Retinal pigment epithelial cell (primary cell): ENCODE results near the gene PABPN1L.
A peak's percentile ranks its signal among the peaks of the same experiment; 100 is the strongest.

ENCODE experiments used
- DNase-seq: peaks from one replicate; pipeline ENCODE4 v3.0.0-alpha.2; 2010; ENCODE audit warnings: low read depth
- H3K4me3 ChIP-seq: 2 replicates; pipeline ENCODE4 v1.5.1; 2011; ENCODE audit warnings: mild to moderate bottlenecking, low read length, control low read depth, moderate library complexity
- TF ChIP-seq, protein P1 (sequence below): conservative IDR thresholded peaks from 2 replicates; pipeline ENCODE4 v1.5.1; 2011; ENCODE audit warnings: low read depth, low read length, control low read depth, inconsistent platforms

PABPN1L gene

DNA sequence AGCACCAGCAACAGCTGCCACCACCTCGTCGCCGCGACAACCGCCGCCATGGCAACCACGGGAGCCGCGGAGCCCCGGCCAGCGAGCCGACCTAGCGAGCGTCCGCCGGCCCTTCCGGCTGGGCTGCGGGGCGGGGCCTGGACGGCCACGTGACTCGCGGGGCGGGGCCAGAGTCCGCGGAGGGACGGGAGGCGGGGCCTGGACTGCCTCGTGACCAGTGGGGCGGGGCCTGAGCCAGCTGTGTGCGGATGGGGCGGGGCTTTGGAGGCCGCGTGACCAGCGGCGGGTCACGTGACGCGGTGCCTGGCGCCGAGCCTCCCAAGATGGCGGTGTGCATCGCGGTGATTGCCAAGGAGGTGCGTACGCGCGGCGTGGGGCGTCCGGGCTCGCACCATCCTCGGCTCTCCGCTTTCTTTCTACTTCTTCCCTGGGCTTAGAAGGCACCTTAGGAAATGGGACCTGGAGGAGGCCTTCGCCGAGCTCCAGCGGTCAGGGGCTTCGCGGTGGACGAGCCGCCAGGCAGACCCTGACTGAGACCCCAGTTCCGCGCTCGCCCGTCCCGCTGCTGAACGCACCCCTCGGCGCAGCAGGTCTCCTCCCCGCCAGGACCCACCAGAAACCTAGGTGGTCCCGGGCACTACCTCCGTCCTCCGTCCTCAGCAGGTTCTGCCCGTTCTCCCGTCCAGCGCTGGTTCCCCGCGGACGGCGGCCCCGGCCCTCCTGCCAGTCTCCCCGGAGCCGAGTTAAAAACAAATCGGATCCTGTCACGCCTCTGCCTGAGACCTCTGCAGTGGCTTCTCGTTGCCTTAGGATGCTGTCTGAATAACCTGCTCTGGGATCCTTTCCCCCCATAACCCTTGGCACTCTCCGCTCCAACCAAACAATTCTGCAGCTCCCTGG, 9.4 kb downstream of the PABPN1L start, which contains the start of the genes GALNS and TRAPPC2L:
GALNS (minus strand) TSS at position 120 of the 900 bp plus-strand sequence; CDS start at position 50, 70 bp downstream.
TRAPPC2L (plus strand) TSS at position 300 of the 900 bp plus-strand sequence; CDS start at position 324, 24 bp downstream.
- TF ChIP-seq, protein P1, sequence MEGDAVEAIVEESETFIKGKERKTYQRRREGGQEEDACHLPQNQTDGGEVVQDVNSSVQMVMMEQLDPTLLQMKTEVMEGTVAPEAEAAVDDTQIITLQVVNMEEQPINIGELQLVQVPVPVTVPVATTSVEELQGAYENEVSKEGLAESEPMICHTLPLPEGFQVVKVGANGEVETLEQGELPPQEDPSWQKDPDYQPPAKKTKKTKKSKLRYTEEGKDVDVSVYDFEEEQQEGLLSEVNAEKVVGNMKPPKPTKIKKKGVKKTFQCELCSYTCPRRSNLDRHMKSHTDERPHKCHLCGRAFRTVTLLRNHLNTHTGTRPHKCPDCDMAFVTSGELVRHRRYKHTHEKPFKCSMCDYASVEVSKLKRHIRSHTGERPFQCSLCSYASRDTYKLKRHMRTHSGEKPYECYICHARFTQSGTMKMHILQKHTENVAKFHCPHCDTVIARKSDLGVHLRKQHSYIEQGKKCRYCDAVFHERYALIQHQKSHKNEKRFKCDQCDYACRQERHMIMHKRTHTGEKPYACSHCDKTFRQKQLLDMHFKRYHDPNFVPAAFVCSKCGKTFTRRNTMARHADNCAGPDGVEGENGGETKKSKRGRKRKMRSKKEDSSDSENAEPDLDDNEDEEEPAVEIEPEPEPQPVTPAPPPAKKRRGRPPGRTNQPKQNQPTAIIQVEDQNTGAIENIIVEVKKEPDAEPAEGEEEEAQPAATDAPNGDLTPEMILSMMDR = no peak
- peak within 1 kb of the TSS; percentile 99 for H3K4me3 ChIP-seq
- peak; percentile 65 for DNase-seq

DNA sequence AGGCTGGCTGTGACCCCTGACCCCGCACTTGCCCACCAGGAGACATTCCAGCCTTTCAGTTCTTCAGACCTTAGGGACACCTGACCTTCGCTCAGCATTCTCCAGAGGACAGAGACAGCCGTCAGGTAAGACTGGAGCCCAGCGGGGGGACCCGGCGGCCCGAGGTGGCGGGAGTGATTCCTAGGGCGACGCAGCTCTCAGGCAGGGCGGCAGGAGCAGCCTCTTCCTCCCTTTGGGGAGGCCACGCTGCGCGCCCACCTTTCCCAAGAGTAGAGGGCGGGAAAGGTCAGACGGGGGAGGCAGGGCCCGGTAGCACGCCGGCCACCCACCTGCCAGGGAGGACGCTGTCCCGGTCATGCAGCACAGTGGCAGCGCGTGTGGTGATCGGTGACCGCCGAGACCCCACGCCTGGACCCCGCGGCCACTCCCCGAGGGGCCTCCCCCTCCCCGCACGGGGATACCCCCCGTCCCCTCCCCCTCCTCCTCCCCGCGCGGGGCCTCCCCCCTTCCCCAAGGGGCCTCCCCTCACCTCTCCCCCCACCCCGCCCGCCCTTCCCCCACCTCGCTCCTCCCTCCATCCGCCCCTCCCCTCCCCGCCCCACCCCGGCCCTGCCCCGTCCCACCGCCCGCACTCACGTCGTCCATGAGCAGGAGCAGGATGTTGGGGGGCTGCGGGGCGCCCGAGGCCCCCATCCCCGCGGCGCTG, 10.2 kb downstream of the PABPN1L start:
- H3K4me3 ChIP-seq = peak overlapping the region; percentile 62
- no peak for DNase-seq
- TF ChIP-seq, protein P1 = no peak

DNA sequence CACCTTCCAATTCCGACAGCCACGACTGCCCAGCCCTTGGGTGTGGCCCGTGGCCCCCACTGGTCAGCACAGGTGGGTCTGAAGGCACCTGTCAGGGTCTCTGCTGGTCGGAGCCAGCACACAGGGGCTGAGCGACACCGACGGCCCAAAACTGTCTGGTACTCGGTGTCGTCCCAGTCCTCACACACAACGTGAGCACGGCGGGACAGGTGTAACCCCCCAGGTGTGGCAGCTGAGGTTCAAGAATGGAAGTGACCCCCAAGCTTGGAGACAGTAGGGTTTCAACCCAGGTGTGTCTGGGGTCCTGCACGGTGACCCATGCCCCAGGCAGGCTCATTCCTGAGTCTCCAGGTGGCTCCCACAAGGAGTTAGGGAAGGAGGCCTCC, 10.7 kb downstream of the PABPN1L start:
- TF ChIP-seq, protein P1 = no peak
- H3K4me3 ChIP-seq = peak overlapping the region; percentile 62
- DNase-seq = no peak

DNA sequence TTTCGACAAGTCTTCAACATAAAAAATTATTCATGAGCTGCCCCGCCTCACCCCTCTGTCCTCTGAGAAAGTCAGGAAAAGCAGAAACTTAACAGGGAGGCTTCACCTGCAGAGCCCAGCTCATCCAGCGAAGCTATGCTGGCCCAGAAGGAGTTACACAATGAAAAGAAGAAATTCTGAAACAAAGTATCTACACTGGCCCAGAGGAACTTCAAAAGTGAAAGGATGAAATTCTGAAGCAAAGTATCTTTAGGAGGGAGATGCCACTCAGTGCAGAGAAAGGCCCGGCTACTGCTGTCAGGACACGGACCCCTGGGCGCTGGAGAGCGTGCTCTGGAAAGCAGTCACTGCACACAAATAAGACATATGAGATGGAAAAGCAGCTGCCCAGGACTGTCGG, 11.3 kb downstream of the PABPN1L start:
- H3K4me3 ChIP-seq = no peak overlapping the region
- DNase-seq = no peak
- TF ChIP-seq, protein P1 = no peak

DNA sequence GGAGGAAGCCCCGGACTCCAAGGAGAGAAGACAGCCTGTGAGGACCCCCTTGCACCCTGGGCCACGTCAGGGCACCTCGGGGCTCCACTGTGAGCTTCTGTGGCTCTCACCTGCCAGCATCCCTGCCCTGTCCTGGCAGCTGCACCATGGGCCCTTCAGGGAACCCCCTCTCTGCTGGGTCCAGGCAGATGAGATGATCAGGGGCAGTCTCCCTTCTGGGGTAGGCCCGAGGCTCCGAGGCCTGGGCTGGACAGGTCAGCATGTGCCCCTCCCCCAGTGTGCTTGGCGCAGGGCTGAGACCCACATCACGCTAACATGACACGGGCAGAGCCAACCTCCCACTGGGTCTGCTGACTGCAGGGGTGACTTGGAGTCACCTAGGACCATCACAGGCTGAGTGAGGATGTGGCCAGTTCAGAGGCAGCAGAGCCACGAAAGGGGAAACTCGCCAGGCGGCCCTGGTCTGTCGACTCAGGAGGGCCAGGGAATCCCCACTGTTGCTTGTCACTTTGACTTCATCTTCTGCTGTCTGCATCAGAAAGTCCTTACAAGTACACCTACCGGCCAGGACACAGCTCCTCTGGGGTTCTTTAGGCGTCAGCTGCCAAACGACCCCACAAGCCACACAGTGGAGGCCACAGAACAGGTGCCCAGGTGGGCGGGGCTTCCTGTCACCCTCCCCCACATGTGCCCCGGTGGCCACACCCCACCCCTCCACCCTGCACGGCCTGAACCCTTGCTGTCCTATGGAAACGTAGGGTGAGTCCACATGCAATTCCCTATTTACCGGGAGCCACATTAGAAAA, 12.0 kb downstream of the PABPN1L start:
- TF ChIP-seq, protein P1 = no peak
- no peak for DNase-seq
- H3K4me3 ChIP-seq = no peak overlapping the region

DNA sequence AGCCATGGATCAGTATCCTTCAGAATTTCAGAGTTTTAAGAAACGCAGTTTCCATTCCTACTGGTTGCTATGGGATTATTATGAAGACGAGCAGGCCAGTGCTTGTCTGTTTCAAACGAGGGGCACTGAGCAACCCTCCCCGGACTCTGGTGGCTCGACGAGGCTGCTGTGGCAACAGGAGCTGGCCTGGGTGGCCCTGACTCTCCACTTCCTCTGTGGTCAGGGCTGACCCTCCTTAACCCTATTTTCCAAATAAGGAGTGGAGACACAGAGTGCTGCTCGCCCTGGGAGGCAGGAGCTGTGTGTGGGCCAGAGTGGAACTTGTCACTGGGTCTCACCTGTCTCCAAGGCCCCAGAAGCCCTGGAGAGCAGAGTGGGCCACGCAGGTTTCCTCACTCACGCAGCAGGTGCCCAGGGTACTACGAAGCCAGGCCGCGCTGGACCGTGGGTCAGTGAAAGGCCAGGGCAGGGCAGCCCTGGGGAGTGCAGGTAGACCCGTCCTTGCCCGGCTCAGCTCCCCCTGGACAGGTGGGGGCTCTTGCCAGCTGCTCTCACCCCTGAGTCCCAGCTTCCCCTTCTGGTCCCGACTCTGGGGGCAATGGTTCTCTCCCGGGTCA, 13.0 kb downstream of the PABPN1L start:
- no peak for DNase-seq
- TF ChIP-seq, protein P1 = no peak
- H3K4me3 ChIP-seq = no peak overlapping the region
